Panc1 (cell line): ENCODE data around the gene ADGRV1. TPM values are rescaled to one million over a fixed set of nuclear protein-coding genes. Genes with fewer than 3 reads are reported as not detected.

Experiments
- ATAC-seq: fragments of 200-7000 bp; cut with Tn5 transposase; 2 replicates; pipeline ENCODE4 v1.9.1; 2020; ENCODE audit warnings: mild to moderate bottlenecking, moderate library complexity
- BruUV-seq: library from RNA; stranded (reverse); fragments of 400-500 nt; replicated peaks from 2 replicates; lab custom pipeline; 2021; lab: Mats Ljungman, UMichigan
- CTCF ChIA-PET: fragments of 300-600 bp; sonication (Branson Sonifier 250); formaldehyde crosslinking; loops from one replicate; lab custom pipeline; 2022; ENCODE audit warnings: antibody characterized with exemption; lab: Charles Lee
- POLR2A ChIA-PET: fragments of 300-600 bp; sonication (Branson Sonifier 250); formaldehyde crosslinking; loops from one replicate; lab custom pipeline; 2022; ENCODE audit warnings: antibody characterized with exemption; lab: Charles Lee
- DNase-seq: peaks from one replicate; pipeline ENCODE4 v3.0.0-alpha.2; 2010; ENCODE audit warnings: low read depth, low spot score
- H3K27ac ChIP-seq: 2 replicates; pipeline ENCODE4 v1.5.1; 2011; ENCODE audit warnings: mild to moderate bottlenecking, low read length, inconsistent platforms
- H3K27me3 ChIP-seq: fragments of 200-500 bp; sonication (Bioruptor generic); 2 replicates; pipeline ENCODE4 v1.6.0; 2014; ENCODE audit warnings: low read length, inconsistent platforms; ENCODE audit not compliant: control insufficient read depth, insufficient read depth
- H3K36me3 ChIP-seq: fragments of 200-500 bp; sonication (Bioruptor generic); 2 replicates; pipeline ENCODE4 v1.5.1; 2014; ENCODE audit warnings: inconsistent platforms, mild to moderate bottlenecking, low read length, moderate library complexity; ENCODE audit not compliant: control insufficient read depth, insufficient read depth
- H3K4me1 ChIP-seq: 2 replicates; pipeline ENCODE4 v1.5.1; 2011; ENCODE audit warnings: inconsistent platforms, mild to moderate bottlenecking, low read length, moderate library complexity; ENCODE audit not compliant: control insufficient read depth, insufficient read depth
- H3K4me3 ChIP-seq, 2 experiments: 2 replicates each; pipeline ENCODE4 v1.5.1; 2011 to 2012; ENCODE audit warnings: low read depth in 2 of 2, low read length in 2 of 2, mild to moderate bottlenecking in 2 of 2, inconsistent platforms in 1 of 2, moderate library complexity in 1 of 2
- H3K9me3 ChIP-seq: fragments of 200-500 bp; sonication (Bioruptor generic); 2 replicates; pipeline ENCODE4 v1.5.1; 2014; ENCODE audit warnings: low read depth, mild to moderate bottlenecking, inconsistent platforms, low read length, moderate library complexity; ENCODE audit not compliant: control insufficient read depth, insufficient read depth
- POLR2AphosphoS5 ChIP-seq: IDR thresholded peaks from 2 replicates; pipeline ENCODE4 v1.6.1; 2012; ENCODE audit warnings: mild to moderate bottlenecking, low read depth, low read length, moderate library complexity
- SIN3A ChIP-seq: IDR thresholded peaks from 2 replicates; pipeline ENCODE4 v1.6.1; 2012; ENCODE audit warnings: low read depth, mild to moderate bottlenecking, low read length, moderate library complexity, borderline replicate concordance; ENCODE audit not compliant: insufficient read depth
- TCF7L2 ChIP-seq: IDR thresholded peaks from 2 replicates; pipeline ENCODE4 v1.6.1; 2011; ENCODE audit warnings: mild to moderate bottlenecking, low read depth, low read length, inconsistent platforms
- in situ Hi-C: cut with HindIII; loops from 2 replicates; pipeline ENCODE4 v1.10.0; 2016; ENCODE audit warnings: low sequenced_read_pairs, low pct_unique_long_range_greater_than_20kb
- intact Hi-C: fragments of 100-400 bp; cut with micrococcal nuclease; formaldehyde crosslinking; loops from one replicate; pipeline ENCODE4 v1.10.0; 2022; ENCODE audit not compliant: unreplicated experiment
- total RNA-seq: library from RNA; stranded (reverse); gene quantifications from one replicate; pipeline ENCODE4 v1.2.1, GENCODE V29; 2021; ENCODE audit not compliant: unreplicated experiment
- TF ChIP-seq, protein P1 (sequence below), 2 experiments: IDR thresholded peaks; 2 replicates each; pipeline ENCODE4 v1.6.1; 2011 to 2012; ENCODE audit warnings: low read depth in 2 of 2, control low read depth in 1 of 2, low read length in 1 of 2, mild to moderate bottlenecking in 1 of 2, moderate library complexity in 1 of 2; ENCODE audit not compliant: insufficient read depth in 1 of 2
- TF ChIP-seq, protein P2 (sequence below): fragments of 450-650 bp; IDR thresholded peaks from 2 replicates; pipeline ENCODE4 v1.5.1; 2017; ENCODE audit warnings: mild to moderate bottlenecking

ADGRV1 gene
- total RNA-seq, 1 experiment from 2014 or later, result 0.49 TPM

DNA sequence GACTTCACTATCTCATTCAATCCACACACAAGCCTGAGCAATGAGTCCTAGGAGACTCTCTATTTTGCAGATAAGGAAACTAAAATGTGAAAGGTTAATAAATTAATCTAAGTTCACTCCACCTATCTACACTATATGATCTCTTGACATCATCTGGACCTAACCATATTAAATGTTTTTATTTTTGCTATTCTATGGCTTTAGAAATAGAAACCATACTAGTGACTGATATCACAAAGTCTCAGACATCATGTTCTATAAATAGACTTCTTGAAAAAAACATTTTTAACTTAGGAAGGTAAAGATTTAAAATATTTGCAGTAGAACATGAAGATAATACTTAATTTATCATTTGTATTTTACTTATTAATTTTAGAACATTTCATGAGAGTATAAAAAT lies 9.4 kb upstream of the ADGRV1 start:
- CTCF ChIA-PET, result no interaction called here
- no peaks in the 10 kb centered on the region for H3K4me1 ChIP-seq

DNA sequence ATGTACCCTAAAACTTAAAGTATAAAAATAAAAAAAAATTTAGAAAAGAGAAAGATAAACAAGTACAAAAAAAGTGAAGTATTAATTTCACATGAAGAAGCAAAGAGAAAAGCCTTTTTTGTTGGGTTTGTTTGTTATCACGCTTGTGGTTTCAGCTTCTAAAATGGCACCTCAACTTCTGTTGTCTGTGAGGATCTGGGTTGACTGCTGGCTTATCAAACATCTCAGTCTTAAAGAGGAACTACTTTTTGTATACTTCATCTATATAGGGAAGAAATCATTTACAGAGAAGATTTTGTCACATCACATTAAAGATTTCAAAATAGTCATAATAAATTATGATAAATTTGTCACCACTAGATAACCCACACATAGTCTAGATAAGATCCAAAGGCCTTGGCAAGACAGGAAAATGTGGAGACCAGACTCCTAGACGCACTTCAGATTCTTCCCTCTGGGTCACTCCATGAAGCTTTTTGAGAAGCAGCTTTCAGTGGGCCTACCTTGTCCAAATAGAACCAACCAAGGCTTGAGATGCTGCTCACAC lies 8.8 kb upstream of the ADGRV1 start:
- POLR2A ChIA-PET, result no interaction called here

More for the DNA sequence above, 9.4 kb upstream of the ADGRV1 start:
- TF ChIP-seq TCF7L2 (no peak), SIN3A (no peak), POLR2AphosphoS5 (no peak)
- TF ChIP-seq, protein P1, sequence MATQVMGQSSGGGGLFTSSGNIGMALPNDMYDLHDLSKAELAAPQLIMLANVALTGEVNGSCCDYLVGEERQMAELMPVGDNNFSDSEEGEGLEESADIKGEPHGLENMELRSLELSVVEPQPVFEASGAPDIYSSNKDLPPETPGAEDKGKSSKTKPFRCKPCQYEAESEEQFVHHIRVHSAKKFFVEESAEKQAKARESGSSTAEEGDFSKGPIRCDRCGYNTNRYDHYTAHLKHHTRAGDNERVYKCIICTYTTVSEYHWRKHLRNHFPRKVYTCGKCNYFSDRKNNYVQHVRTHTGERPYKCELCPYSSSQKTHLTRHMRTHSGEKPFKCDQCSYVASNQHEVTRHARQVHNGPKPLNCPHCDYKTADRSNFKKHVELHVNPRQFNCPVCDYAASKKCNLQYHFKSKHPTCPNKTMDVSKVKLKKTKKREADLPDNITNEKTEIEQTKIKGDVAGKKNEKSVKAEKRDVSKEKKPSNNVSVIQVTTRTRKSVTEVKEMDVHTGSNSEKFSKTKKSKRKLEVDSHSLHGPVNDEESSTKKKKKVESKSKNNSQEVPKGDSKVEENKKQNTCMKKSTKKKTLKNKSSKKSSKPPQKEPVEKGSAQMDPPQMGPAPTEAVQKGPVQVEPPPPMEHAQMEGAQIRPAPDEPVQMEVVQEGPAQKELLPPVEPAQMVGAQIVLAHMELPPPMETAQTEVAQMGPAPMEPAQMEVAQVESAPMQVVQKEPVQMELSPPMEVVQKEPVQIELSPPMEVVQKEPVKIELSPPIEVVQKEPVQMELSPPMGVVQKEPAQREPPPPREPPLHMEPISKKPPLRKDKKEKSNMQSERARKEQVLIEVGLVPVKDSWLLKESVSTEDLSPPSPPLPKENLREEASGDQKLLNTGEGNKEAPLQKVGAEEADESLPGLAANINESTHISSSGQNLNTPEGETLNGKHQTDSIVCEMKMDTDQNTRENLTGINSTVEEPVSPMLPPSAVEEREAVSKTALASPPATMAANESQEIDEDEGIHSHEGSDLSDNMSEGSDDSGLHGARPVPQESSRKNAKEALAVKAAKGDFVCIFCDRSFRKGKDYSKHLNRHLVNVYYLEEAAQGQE (IDR thresholded peaks at IDR 0.05; ENCODE audit: insufficient read depth in 1 of 2, low read depth in 2 of 2, low read length in 1 of 2), result no peak
- TF ChIP-seq, protein P2, sequence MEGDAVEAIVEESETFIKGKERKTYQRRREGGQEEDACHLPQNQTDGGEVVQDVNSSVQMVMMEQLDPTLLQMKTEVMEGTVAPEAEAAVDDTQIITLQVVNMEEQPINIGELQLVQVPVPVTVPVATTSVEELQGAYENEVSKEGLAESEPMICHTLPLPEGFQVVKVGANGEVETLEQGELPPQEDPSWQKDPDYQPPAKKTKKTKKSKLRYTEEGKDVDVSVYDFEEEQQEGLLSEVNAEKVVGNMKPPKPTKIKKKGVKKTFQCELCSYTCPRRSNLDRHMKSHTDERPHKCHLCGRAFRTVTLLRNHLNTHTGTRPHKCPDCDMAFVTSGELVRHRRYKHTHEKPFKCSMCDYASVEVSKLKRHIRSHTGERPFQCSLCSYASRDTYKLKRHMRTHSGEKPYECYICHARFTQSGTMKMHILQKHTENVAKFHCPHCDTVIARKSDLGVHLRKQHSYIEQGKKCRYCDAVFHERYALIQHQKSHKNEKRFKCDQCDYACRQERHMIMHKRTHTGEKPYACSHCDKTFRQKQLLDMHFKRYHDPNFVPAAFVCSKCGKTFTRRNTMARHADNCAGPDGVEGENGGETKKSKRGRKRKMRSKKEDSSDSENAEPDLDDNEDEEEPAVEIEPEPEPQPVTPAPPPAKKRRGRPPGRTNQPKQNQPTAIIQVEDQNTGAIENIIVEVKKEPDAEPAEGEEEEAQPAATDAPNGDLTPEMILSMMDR, result no peak
- no peaks in the 10 kb centered on the region for H3K9me3 ChIP-seq
- ATAC-seq (no peak), DNase-seq (no peak)
- BruUV-seq, result no TSS peak
- peaks cover 35% of the 10 kb centered on the region for H3K27me3 ChIP-seq
- H3K27ac ChIP-seq, result no peak overlapping the region
- H3K4me3 ChIP-seq, result no peak overlapping the region
- no peaks in the 10 kb centered on the region for H3K36me3 ChIP-seq
- intact Hi-C loops (no loop called here), in situ Hi-C loops (no loop called here)
- POLR2A ChIA-PET, result no interaction called here

More for the DNA sequence above, 8.8 kb upstream of the ADGRV1 start:
- ATAC-seq (no peak), DNase-seq (no peak)
- Histone ChIP-seq H3K4me1 (no peaks in the 10 kb centered on the region), H3K9me3 (no peaks in the 10 kb centered on the region), H3K36me3 (no peaks in the 10 kb centered on the region), H3K4me3 (no peak overlapping the region), H3K27ac (no peak overlapping the region), H3K27me3 (peaks cover 41% of the 10 kb centered on the region)
- no TSS peak for BruUV-seq
- CTCF ChIA-PET, result no interaction called here
- intact Hi-C loops, result no loop called here
- in situ Hi-C loops, result no loop called here
- TF ChIP-seq, protein P1 (IDR thresholded peaks at IDR 0.05; ENCODE audit: insufficient read depth in 1 of 2, low read depth in 2 of 2, low read length in 1 of 2), result no peak
- TF ChIP-seq TCF7L2 (no peak), SIN3A (no peak), POLR2AphosphoS5 (no peak)
- TF ChIP-seq, protein P2, result no peak
